ENCODE data around the gene CDCA5. TPM values are rescaled to one million over a fixed set of nuclear protein-coding genes. Genes with fewer than 3 reads are reported as not detected.

The CDCA5 gene
- total RNA-seq, 1 experiment from 2014 or later, result 94.8 TPM

DNA sequence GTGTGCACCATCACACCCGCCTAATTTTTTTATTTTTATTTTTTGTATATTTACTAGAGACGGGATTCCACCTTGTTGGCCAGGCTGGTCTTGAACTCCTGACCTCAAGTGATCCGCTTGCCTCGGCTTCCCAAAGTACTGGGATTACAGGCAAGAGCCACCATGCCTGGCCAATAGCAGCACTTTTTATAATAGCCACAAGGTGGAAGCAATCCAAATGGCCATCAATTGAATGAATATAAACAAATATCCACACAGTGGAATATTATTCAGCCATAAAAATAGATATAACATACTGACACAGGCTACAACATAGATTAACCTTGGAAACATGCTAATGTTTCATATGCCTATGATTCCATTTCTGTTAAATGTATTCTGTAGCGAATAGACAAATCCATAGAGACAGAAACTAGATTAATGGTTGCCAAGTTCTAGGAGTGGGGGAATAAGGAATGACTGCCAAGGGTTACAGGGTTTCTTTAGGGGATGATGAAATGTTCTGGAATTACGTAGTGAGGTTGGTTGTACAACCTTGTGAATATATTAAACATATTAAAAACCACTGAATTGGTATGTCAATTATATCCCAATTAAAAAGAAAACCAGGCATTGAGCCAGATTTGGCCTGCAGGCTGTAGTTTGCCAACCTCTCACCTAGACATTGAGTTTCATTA is 17.0 kb upstream of the CDCA5 start:
- H3K79me2 ChIP-seq (ENCODE audit: insufficient read depth, low read length), result 0 out of 2 replicates have a peak, but pooled peaks cover 3% of the 10 kb centered on the region

More for the DNA sequence above, 17.0 kb upstream of the CDCA5 start:
- H3K9ac ChIP-seq (ENCODE audit: extremely low read depth, insufficient read length, low read length), result no peak overlapping the region
- no peaks in the 10 kb centered on the region for H3K4me1 ChIP-seq (ENCODE audit: insufficient read depth, low read length)
- no peak overlapping the region for H3T11ph ChIP-seq (ENCODE audit: low read length)
- no peaks in the 10 kb centered on the region for H3K9me3 Mint-ChIP-seq
- H3K9me3 ChIP-seq (ENCODE audit: control insufficient read depth, low read depth, low read length), result no peaks in the 10 kb centered on the region
- H3K14ac ChIP-seq (ENCODE audit: insufficient read depth, low read length), result no peak overlapping the region
- H3K23ac ChIP-seq (ENCODE audit: insufficient read length, low read depth, low read length), result no peak overlapping the region
- H4K8ac ChIP-seq (replicated peaks; ENCODE audit: insufficient read length, low read depth, low read length), result no peak overlapping the region
- H2BK5ac ChIP-seq (ENCODE audit: insufficient read length, low read length), result no peak overlapping the region
- no peak overlapping the region for H2AFZ ChIP-seq (ENCODE audit: low read length)
- H3K4me1 Mint-ChIP-seq, result peaks cover 5% of the 10 kb centered on the region in 2 experiments
- H2BK20ac ChIP-seq (ENCODE audit: low read depth, low read length, poor library complexity, severe bottlenecking), result no peak overlapping the region
- H2BK15ac ChIP-seq (ENCODE audit: low read depth, low read length), result no peak overlapping the region
- DNase-seq, result no peak
- H3K23me2 ChIP-seq (ENCODE audit: insufficient read length, low read depth, low read length, poor library complexity, severe bottlenecking), result no peaks in the 10 kb centered on the region
- no peak overlapping the region for H3K27ac Mint-ChIP-seq
- no peak overlapping the region for H2BK120ac ChIP-seq (ENCODE audit: low read depth, low read length, poor library complexity, severe bottlenecking)
- no peak overlapping the region for H3K27ac ChIP-seq (ENCODE audit: insufficient read length, low read depth, low read length)
- H4K5ac ChIP-seq (ENCODE audit: insufficient read length, low read depth, low read length), result no peak overlapping the region
- H3K4me3 Mint-ChIP-seq, result no peak overlapping the region
- no peak overlapping the region for H2BK12ac ChIP-seq (ENCODE audit: insufficient read length, low read depth, low read length)
- H3K56ac ChIP-seq (ENCODE audit: insufficient read length, low read depth, low read length), result no peak overlapping the region
- H4K20me1 ChIP-seq (ENCODE audit: control insufficient read depth, insufficient read depth, insufficient read length), result no peaks in the 10 kb centered on the region
- peaks cover 4 to 16% (median 14%) of the 10 kb centered on the region in 3 experiments; a peak in 5 of 7 replicates for H3K36me3 Mint-ChIP-seq (ENCODE audit: insufficient read depth in 1 of 3, low read depth in 3 of 3)
- H3K27me3 ChIP-seq (ENCODE audit: insufficient read depth, low read length), result no peaks in the 10 kb centered on the region
- H2AK5ac ChIP-seq (ENCODE audit: insufficient read length, low read length), result no peak overlapping the region
- WGBS (ENCODE audit: extremely low coverage, insufficient read length, low lambda C conversion rate), result no CpG with 5 or more reads among the region's 6 CpGs
- H3K4me2 ChIP-seq (ENCODE audit: insufficient read depth, insufficient read length, low read length), result no peak overlapping the region
- H3K4ac ChIP-seq (ENCODE audit: low read depth, low read length), result no peak overlapping the region
- H3K18ac ChIP-seq (ENCODE audit: insufficient read length, low read depth, low read length), result no peak overlapping the region
- peaks cover 4% of the 10 kb centered on the region for H3K79me1 ChIP-seq (ENCODE audit: insufficient read depth, low read depth, low read length, poor library complexity, severe bottlenecking)
- H4K91ac ChIP-seq (ENCODE audit: insufficient read length, low read depth, low read length), result no peak overlapping the region
- TF ChIP-seq, protein P1, sequence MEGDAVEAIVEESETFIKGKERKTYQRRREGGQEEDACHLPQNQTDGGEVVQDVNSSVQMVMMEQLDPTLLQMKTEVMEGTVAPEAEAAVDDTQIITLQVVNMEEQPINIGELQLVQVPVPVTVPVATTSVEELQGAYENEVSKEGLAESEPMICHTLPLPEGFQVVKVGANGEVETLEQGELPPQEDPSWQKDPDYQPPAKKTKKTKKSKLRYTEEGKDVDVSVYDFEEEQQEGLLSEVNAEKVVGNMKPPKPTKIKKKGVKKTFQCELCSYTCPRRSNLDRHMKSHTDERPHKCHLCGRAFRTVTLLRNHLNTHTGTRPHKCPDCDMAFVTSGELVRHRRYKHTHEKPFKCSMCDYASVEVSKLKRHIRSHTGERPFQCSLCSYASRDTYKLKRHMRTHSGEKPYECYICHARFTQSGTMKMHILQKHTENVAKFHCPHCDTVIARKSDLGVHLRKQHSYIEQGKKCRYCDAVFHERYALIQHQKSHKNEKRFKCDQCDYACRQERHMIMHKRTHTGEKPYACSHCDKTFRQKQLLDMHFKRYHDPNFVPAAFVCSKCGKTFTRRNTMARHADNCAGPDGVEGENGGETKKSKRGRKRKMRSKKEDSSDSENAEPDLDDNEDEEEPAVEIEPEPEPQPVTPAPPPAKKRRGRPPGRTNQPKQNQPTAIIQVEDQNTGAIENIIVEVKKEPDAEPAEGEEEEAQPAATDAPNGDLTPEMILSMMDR (conservative IDR thresholded peaks at IDR 0.05), result peak; percentile 36; the same call in 2 of the 3 replicates
- no peaks in the 10 kb centered on the region for H3K27me3 Mint-ChIP-seq (ENCODE audit: low read depth)

Data from H9 (cell line).